Glutamatergic neuron (in vitro differentiated cells): ENCODE measurements around the gene KIF23. TPM values are rescaled to one million over a fixed set of nuclear protein-coding genes. Genes with fewer than 3 reads are reported as not detected.

Experiments used
- DNase-seq: peaks from one replicate; pipeline ENCODE4 v3.0.0; 2022
- H3K27ac Mint-ChIP-seq: one replicate; pipeline ENCODE4 v1.8.0; 2020; ENCODE audit warnings: mild to moderate bottlenecking, mixed read lengths, inconsistent platforms; ENCODE audit not compliant: unreplicated experiment
- H3K27me3 Mint-ChIP-seq: one replicate; pipeline ENCODE4 v1.8.0; 2020; ENCODE audit warnings: mild to moderate bottlenecking, moderate library complexity, mixed read lengths, inconsistent platforms; ENCODE audit not compliant: unreplicated experiment
- H3K36me3 Mint-ChIP-seq: one replicate; pipeline ENCODE4 v1.8.0; 2020; ENCODE audit warnings: mild to moderate bottlenecking, mixed read lengths, inconsistent platforms; ENCODE audit not compliant: unreplicated experiment
- H3K4me1 Mint-ChIP-seq: one replicate; pipeline ENCODE4 v1.8.0; 2020; ENCODE audit warnings: mild to moderate bottlenecking, low read depth, mixed read lengths, inconsistent platforms; ENCODE audit not compliant: unreplicated experiment
- H3K4me3 Mint-ChIP-seq: one replicate; pipeline ENCODE4 v1.8.0; 2020; ENCODE audit warnings: mild to moderate bottlenecking, mixed read lengths, inconsistent platforms; ENCODE audit not compliant: unreplicated experiment
- H3K9me3 Mint-ChIP-seq: one replicate; pipeline ENCODE4 v1.8.0; 2020; ENCODE audit warnings: mild to moderate bottlenecking, moderate library complexity, mixed read lengths, inconsistent platforms; ENCODE audit not compliant: unreplicated experiment
- CTCF ChIP-seq: fragments of 200-600 bp; sonication (generic); IDR thresholded peaks from one replicate; pipeline ENCODE4 v1.5.0; 2021; ENCODE audit not compliant: partially characterized antibody, unreplicated experiment
- total RNA-seq: library from RNA; stranded (reverse); fragmentation: NEBNext Ultra II Directional; extraction: Animal tissue kit (Norgen Biotek cat#: 25700); gene quantifications from one replicate; pipeline ENCODE4 v1.2.1, GENCODE V29; 2021; ENCODE audit not compliant: unreplicated experiment

KIF23 gene
- total RNA-seq, 1 donor from 2014 or later: 5.2 TPM

DNA sequence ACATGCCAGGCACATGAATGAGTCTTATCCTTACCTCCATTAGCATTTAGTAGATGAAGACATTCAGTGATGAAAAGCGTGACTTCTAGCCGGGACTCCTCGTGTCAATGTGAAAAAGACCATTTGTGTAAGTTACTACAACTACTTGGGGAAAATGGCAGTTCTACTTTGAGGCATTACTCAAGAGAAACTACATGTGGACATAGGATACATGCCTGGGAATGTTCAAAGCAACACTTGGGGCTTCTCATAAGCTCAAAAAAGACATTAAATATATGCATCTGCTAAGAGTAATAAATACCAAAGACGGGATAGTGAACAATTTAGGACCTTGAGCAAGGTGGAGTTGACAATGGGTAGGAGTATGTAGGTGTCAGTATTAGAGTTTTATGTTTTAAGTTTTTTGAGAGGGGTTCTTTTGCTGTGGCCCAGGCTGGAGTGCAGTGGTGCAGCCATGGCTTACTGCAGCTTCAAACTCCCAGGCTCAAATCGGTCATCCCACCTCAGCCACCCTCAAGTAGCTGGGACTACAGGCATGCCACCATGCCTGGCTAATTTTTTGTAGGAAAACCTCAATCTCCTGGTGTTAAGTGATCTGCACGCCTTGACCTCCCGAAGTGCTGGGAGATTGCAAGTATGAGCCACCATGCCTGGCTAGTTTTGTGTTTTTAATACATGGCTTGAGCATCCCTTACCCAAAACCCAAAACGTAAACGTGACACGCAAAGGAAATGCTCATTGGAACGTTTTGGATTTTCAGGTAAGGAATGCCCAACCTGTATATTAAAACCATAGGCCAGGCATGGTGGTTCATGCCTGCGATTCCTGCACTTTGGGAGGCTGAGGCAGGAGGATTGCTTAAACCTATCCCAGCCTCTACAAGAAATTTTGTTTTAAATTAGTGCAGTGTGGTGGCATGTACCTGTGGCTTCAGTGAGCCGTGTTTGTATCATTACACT lies 42.3 kb downstream of the KIF23 start:
- no peak for DNase-seq
- no peaks in the 10 kb centered on the region for H3K9me3 Mint-ChIP-seq
- H3K27me3 Mint-ChIP-seq: no peaks in the 10 kb centered on the region
- no peak overlapping the region for H3K4me3 Mint-ChIP-seq
- peaks cover 10% of the 10 kb centered on the region for H3K4me1 Mint-ChIP-seq
- TF ChIP-seq CTCF: no peak
- H3K36me3 Mint-ChIP-seq: no peaks in the 10 kb centered on the region
- H3K27ac Mint-ChIP-seq: no peak overlapping the region

- TF ChIP-seq CTCF: no peak
- H3K4me1 Mint-ChIP-seq: peaks cover 5% of the 10 kb centered on the region
- no peak for DNase-seq
- H3K27ac Mint-ChIP-seq: no peak overlapping the region
- H3K9me3 Mint-ChIP-seq: no peaks in the 10 kb centered on the region
- H3K27me3 Mint-ChIP-seq: no peaks in the 10 kb centered on the region
- H3K4me3 Mint-ChIP-seq: peak overlapping the region; percentile 21
- no peaks in the 10 kb centered on the region for H3K36me3 Mint-ChIP-seq
Measured at GRCh38 chr15:69457304-69458280, 43.4 kb downstream of the KIF23 start.

DNA sequence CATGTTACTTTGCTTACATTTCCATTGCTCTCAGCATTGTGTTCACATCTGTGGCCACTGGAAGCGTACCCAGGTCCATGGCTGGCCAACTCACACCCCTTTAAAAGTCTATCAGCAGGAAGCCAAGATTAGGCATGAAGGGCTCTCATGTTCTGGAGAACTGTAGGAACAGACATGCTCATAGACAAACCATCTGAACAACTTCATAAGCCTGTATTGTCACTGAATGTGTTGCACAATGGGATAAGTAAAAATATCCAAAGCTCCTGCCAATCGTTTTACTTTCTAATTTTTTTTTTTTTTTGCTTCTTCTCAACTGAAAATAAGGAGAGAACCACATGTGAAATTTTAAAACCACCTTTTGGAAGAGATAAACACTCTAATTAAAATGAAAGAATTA lies 44.9 kb downstream of the KIF23 start:
- no peak for TF ChIP-seq CTCF
- H3K36me3 Mint-ChIP-seq: no peaks in the 10 kb centered on the region
- peaks cover 1% of the 10 kb centered on the region for H3K9me3 Mint-ChIP-seq
- no peak for DNase-seq
- no peak overlapping the region for H3K4me3 Mint-ChIP-seq
- peaks cover 3% of the 10 kb centered on the region for H3K4me1 Mint-ChIP-seq
- H3K27ac Mint-ChIP-seq: no peak overlapping the region
- H3K27me3 Mint-ChIP-seq: no peaks in the 10 kb centered on the region

- Mint-ChIP-seq H3K27ac (no peak overlapping the region), H3K4me3 (no peak overlapping the region), H3K36me3 (no peaks in the 10 kb centered on the region), H3K27me3 (no peaks in the 10 kb centered on the region), H3K4me1 (no peaks in the 10 kb centered on the region), H3K9me3 (peaks cover 1% of the 10 kb centered on the region)
- TF ChIP-seq CTCF: no peak
- no peak for DNase-seq
Measured at GRCh38 chr15:69460481-69460880, 46.3 kb downstream of the KIF23 start.
